PC-3 (cell line): ENCODE results near the gene NEXN. TPM values are rescaled to one million over a fixed set of nuclear protein-coding genes. Genes with fewer than 3 reads are reported as not detected.

Source experiments
- ATAC-seq: fragments of 200-7000 bp; cut with Tn5 transposase; 2 replicates; pipeline ENCODE4 v1.9.1; 2020; ENCODE audit warnings: mild to moderate bottlenecking, moderate library complexity
- BruUV-seq: library from RNA; stranded (reverse); fragments of 400-500 nt; replicated peaks from 2 replicates; lab custom pipeline; 2021; lab: Mats Ljungman, UMichigan
- CTCF ChIA-PET: fragments of 300-600 bp; sonication (Branson Sonifier 250); formaldehyde crosslinking; loops from one replicate; lab custom pipeline; 2022; ENCODE audit warnings: antibody characterized with exemption; lab: Charles Lee
- POLR2A ChIA-PET: fragments of 300-600 bp; sonication (Branson Sonifier 250); formaldehyde crosslinking; loops from one replicate; lab custom pipeline; 2022; ENCODE audit warnings: antibody characterized with exemption; ENCODE audit not compliant: unreplicated experiment; lab: Charles Lee
- DNase-seq: peaks from one replicate; pipeline ENCODE4 v3.0.0-alpha.2; 2015
- H2AFZ ChIP-seq: fragments of 300-600 bp; sonication (generic); 2 replicates; pipeline ENCODE4 v1.6.0; 2016; ENCODE audit warnings: antibody characterized with exemption, low read length
- H3F3A ChIP-seq: fragments of 300-600 bp; sonication (generic); one replicate; pipeline ENCODE4 v1.6.0; 2017; ENCODE audit warnings: antibody characterized with exemption, low read length, control low read depth, mild to moderate bottlenecking; ENCODE audit not compliant: unreplicated experiment
- H3K27ac ChIP-seq: fragments of 300-600 bp; sonication (generic); 2 replicates; pipeline ENCODE4 v1.5.1; 2016; ENCODE audit warnings: mild to moderate bottlenecking, low read length
- H3K27me3 ChIP-seq: fragments of 300-600 bp; sonication (generic); 2 replicates; pipeline ENCODE4 v1.6.1; 2016; ENCODE audit warnings: low read length, mixed read lengths
- H3K36me3 ChIP-seq: fragments of 300-600 bp; sonication (generic); 2 replicates; pipeline ENCODE4 v1.6.1; 2016; ENCODE audit warnings: low read depth, mixed run types, low read length, mixed read lengths
- H3K4me1 ChIP-seq: fragments of 300-600 bp; sonication (generic); 2 replicates; pipeline ENCODE4 v1.5.1; 2016; ENCODE audit warnings: low read length; ENCODE audit not compliant: insufficient read depth
- H3K4me2 ChIP-seq: fragments of 300-600 bp; sonication (generic); 2 replicates; pipeline ENCODE4 v1.6.0; 2016; ENCODE audit warnings: low read length
- H3K4me3 ChIP-seq: fragments of 300-600 bp; sonication (generic); 2 replicates; pipeline ENCODE4 v1.5.1; 2016; ENCODE audit warnings: mild to moderate bottlenecking, low read length, mixed read lengths
- H3K79me2 ChIP-seq: fragments of 300-600 bp; sonication (generic); 2 replicates; pipeline ENCODE4 v1.6.1; 2017; ENCODE audit warnings: low read length, mixed read lengths
- H3K9ac ChIP-seq: fragments of 300-600 bp; sonication (generic); 2 replicates; pipeline ENCODE4 v1.6.0; 2016; ENCODE audit warnings: mild to moderate bottlenecking, low read length
- H3K9me2 ChIP-seq: fragments of 300-600 bp; sonication (generic); replicated peaks from 2 replicates; pipeline ENCODE4 v1.6.1; 2016; ENCODE audit warnings: mixed run types, low read length, mixed read lengths
- H3K9me3 ChIP-seq: fragments of 300-600 bp; sonication (generic); 2 replicates; pipeline ENCODE4 v1.6.1; 2016; ENCODE audit warnings: low read length, mixed read lengths
- H4K20me1 ChIP-seq: fragments of 300-600 bp; sonication (generic); 2 replicates; pipeline ENCODE4 v1.6.1; 2016; ENCODE audit warnings: low read length, mixed read lengths
- EZH2 ChIP-seq: fragments of 300-600 bp; sonication (generic); IDR thresholded peaks from one replicate; pipeline ENCODE4 v1.6.1; 2017; ENCODE audit warnings: antibody characterized with exemption, mild to moderate bottlenecking, low read length; ENCODE audit not compliant: unreplicated experiment
- EZH2phosphoT487 ChIP-seq: fragments of 300-600 bp; sonication (generic); IDR thresholded peaks from 2 replicates; pipeline ENCODE4 v1.6.1; 2018; ENCODE audit warnings: mild to moderate bottlenecking, antibody characterized with exemption, low read length, borderline replicate concordance
- intact Hi-C: fragments of 100-400 bp; cut with micrococcal nuclease; formaldehyde crosslinking; loops from 2 replicates; pipeline ENCODE4 v1.9.0; 2023
- total RNA-seq: library from RNA; depleted of rRNA; stranded (reverse); fragments of >200 nt; gene quantifications from 2 replicates; pipeline ENCODE4 v1.2.3, GENCODE V29; 2014
- TF ChIP-seq, protein P1 (sequence below): fragments of 300-600 bp; sonication (generic); conservative IDR thresholded peaks from 2 replicates; pipeline ENCODE4 v1.5.1; 2017; ENCODE audit warnings: antibody characterized with exemption, low read depth, mild to moderate bottlenecking, low read length

Gene NEXN
- total RNA-seq, 1 experiment from 2014 or later, result 3.5 TPM

DNA sequence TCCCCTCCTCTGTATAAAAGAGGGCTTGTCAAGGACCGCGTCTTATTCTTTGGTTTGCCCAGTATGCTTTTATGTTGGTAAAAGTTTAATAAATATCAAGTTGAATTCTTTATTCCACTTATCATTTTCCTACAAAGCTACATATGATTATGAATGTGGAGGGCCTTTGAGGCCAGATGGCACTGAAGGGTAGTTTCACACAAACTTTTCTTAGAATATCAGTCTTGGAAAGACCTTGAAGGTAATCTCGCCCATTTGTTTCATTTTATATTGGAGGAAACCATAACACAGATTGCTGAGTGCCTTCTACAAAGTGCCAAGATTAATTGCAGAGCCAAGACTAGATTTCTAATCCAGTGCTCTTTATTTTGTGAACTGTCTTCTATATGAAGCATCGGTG is 96.2 kb downstream of the NEXN start:
- POLR2A ChIA-PET, result no interaction called here
- DNase-seq (no peak), ATAC-seq (no peak)
- Histone ChIP-seq H3K27me3 (no peaks in the 10 kb centered on the region), H3K4me1 (peaks cover 14% of the 10 kb centered on the region), H3K4me2 (no peak overlapping the region), H3K9ac (no peak overlapping the region), H2AFZ (no peak overlapping the region), H4K20me1 (peaks cover 6% of the 10 kb centered on the region; the same call in 1 of the 2 replicates), H3K27ac (no peak overlapping the region), H3K79me2 (peaks cover 42% of the 10 kb centered on the region), H3K4me3 (no peak overlapping the region), H3K9me2 (no peaks in the 10 kb centered on the region), H3K36me3 (no peaks in the 10 kb centered on the region), H3K9me3 (no peaks in the 10 kb centered on the region), H3F3A (no peaks in the 10 kb centered on the region)
- TF ChIP-seq, protein P1, sequence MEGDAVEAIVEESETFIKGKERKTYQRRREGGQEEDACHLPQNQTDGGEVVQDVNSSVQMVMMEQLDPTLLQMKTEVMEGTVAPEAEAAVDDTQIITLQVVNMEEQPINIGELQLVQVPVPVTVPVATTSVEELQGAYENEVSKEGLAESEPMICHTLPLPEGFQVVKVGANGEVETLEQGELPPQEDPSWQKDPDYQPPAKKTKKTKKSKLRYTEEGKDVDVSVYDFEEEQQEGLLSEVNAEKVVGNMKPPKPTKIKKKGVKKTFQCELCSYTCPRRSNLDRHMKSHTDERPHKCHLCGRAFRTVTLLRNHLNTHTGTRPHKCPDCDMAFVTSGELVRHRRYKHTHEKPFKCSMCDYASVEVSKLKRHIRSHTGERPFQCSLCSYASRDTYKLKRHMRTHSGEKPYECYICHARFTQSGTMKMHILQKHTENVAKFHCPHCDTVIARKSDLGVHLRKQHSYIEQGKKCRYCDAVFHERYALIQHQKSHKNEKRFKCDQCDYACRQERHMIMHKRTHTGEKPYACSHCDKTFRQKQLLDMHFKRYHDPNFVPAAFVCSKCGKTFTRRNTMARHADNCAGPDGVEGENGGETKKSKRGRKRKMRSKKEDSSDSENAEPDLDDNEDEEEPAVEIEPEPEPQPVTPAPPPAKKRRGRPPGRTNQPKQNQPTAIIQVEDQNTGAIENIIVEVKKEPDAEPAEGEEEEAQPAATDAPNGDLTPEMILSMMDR, result no peak
- TF ChIP-seq EZH2phosphoT487 (no peak), EZH2 (no peak)
- CTCF ChIA-PET, result interaction anchor here (0.7 kb wide), 1 partner anchor 662 kb away, joined by 4 read pairs; no protein-coding TSS in a partner anchor
- intact Hi-C loops, result no loop called here
- BruUV-seq, result no TSS peak

DNA sequence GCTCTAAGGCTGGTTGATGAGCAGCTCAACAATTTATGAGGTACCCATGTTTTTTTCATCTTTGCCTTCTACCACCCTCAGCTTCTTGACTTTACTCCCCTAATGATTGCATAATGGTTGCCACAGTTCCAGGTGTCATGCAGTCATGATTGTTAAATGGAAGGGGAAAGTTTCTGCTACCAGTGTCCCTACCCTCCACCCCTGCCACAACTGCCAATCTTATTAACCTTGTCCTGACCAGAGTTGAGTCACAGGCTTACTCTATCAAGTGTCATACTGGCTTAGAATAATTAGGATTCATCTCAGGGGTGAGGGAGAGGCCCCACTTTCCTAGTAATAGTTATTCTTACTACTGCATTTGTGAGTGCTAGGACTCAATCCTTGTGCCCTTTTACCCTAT is 98.4 kb downstream of the NEXN start:
- Histone ChIP-seq H3K27ac (no peak overlapping the region), H2AFZ (no peak overlapping the region), H3K79me2 (peaks cover 26% of the 10 kb centered on the region), H3K9ac (no peak overlapping the region), H3K4me3 (no peak overlapping the region), H3K4me2 (no peak overlapping the region), H3K36me3 (peaks cover 4% of the 10 kb centered on the region; the same call in 1 of the 2 replicates), H3K4me1 (peaks cover 20% of the 10 kb centered on the region), H3F3A (no peaks in the 10 kb centered on the region), H3K9me2 (no peaks in the 10 kb centered on the region), H4K20me1 (no peaks in the 10 kb centered on the region), H3K27me3 (no peaks in the 10 kb centered on the region), H3K9me3 (no peaks in the 10 kb centered on the region)
- DNase-seq (peak; percentile 26), ATAC-seq (no peak; the same call in 1 of the 2 replicates)
- no TSS peak for BruUV-seq
- no peak for TF ChIP-seq EZH2
- TF ChIP-seq, protein P1, result no peak
- no peak for TF ChIP-seq EZH2phosphoT487
- ChIA-PET CTCF (no interaction called here), POLR2A (no interaction called here)
- intact Hi-C loops, result no loop called here

DNA sequence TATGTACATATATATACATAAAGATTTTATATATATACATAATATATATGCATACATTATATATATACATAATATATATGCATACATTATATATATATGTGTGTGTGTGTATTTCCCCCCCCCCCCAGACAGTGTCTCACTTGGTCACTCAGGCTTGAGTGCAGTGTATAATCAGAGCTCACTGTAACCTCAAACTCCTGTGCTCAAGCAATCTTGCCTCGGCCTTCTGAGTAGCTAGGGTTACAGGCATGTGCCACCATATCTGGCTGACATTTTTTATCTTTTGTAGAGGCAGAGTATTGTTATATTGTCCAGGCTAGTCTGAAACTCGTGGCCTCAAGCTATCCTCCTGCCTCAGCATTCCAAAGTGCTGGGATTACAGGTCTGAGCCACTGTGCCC is 99.5 kb downstream of the NEXN start:
- H3K4me2 ChIP-seq, result no peak overlapping the region
- ChIA-PET POLR2A (no interaction called here), CTCF (interaction anchor here (0.6 kb wide), 1 partner anchor 10 kb away, joined by 9 read pairs; no protein-coding TSS in a partner anchor)
- no peaks in the 10 kb centered on the region for H3K9me2 ChIP-seq
- H3K36me3 ChIP-seq, result peaks cover 4% of the 10 kb centered on the region; the same call in 1 of the 2 replicates
- TF ChIP-seq EZH2 (no peak), EZH2phosphoT487 (no peak)
- TF ChIP-seq, protein P1, result no peak
- H4K20me1 ChIP-seq, result no peaks in the 10 kb centered on the region
- H3K4me3 ChIP-seq, result no peak overlapping the region
- BruUV-seq, result no TSS peak
- intact Hi-C loops, result no loop called here
- no peak overlapping the region for H3K27ac ChIP-seq
- H3K4me1 ChIP-seq, result peaks cover 21% of the 10 kb centered on the region
- ATAC-seq, result no peak
- H3K9me3 ChIP-seq, result no peaks in the 10 kb centered on the region
- DNase-seq, result no peak
- no peak overlapping the region for H2AFZ ChIP-seq
- H3K79me2 ChIP-seq, result peaks cover 16% of the 10 kb centered on the region
- no peak overlapping the region for H3K9ac ChIP-seq
- H3F3A ChIP-seq, result no peaks in the 10 kb centered on the region
- H3K27me3 ChIP-seq, result no peaks in the 10 kb centered on the region
